SH-SY5Y (cell line): ENCODE data around the gene TACC2.

Source experiments
- GATA2 ChIP-seq: IDR thresholded peaks from 2 replicates; pipeline ENCODE4 v1.6.1; 2011; ENCODE audit warnings: mild to moderate bottlenecking, low read depth, low read length
- GATA3 ChIP-seq: IDR thresholded peaks from 2 replicates; pipeline ENCODE4 v1.6.1; 2011; ENCODE audit warnings: low read depth, mild to moderate bottlenecking, low read length, moderate library complexity

- TF ChIP-seq GATA2 (no peak), GATA3 (no peak)
Observed at GRCh38 chr10:122285506-122286444, 296.8 kb downstream of the TACC2 start.
